ENCODE data around the gene GHRL.
"Not testable (repeated sequence)": the region's sequence is repeated elsewhere in the genome, so short reads cannot be mapped to it uniquely, and the experiment has no call there.

Gene GHRL

GRCh38 chr3:10273702-10274305 lies 18.9 kb downstream of the GHRL start:
- Histone ChIP-seq H3K4me3 (ENCODE audit: low read length) (peak overlapping the region; percentile 49), H3K27me3 (ENCODE audit: control insufficient read depth, low read length) (no peaks in the 10 kb centered on the region), H3K27ac (ENCODE audit: low read depth, low read length) (peak overlapping the region; percentile 40), H3F3A (ENCODE audit: control insufficient read depth, insufficient read depth) (peaks cover 4% of the 10 kb centered on the region; the same call in 1 of the 2 replicates), H4K20me1 (ENCODE audit: control insufficient read depth, insufficient read depth, low read depth, low read length) (peaks cover 22% of the 10 kb centered on the region), H3K4me1 (ENCODE audit: control insufficient read depth, low read length) (peaks cover 42% of the 10 kb centered on the region), H3K9me3 (ENCODE audit: control insufficient read depth, insufficient read depth, low read length) (no peaks in the 10 kb centered on the region), H3K79me2 (ENCODE audit: control insufficient read depth, low read length) (peaks cover 99% of the 10 kb centered on the region), H3K4me2 (ENCODE audit: low read length) (peak overlapping the region; percentile 59), H3K9me2 (replicated peaks; ENCODE audit: control insufficient read depth, low read length) (no peaks in the 10 kb centered on the region), H3K36me3 (ENCODE audit: control insufficient read depth, low read length) (peaks cover 93% of the 10 kb centered on the region)
- TF ChIP-seq EZH2phosphoT487 (IDR thresholded peaks at IDR 0.05; ENCODE audit: borderline replicate concordance, low read length): no peak
- no peak for TF ChIP-seq CTCF (IDR thresholded peaks at IDR 0.05; ENCODE audit: low read depth, low read length, poor library complexity, severe bottlenecking)

- no peaks in the 10 kb centered on the region for H3K9me2 ChIP-seq (replicated peaks; ENCODE audit: control insufficient read depth, low read length)
- H4K20me1 ChIP-seq (ENCODE audit: control insufficient read depth, insufficient read depth, low read depth, low read length): peaks cover 27% of the 10 kb centered on the region
- H3K27me3 ChIP-seq (ENCODE audit: control insufficient read depth, low read length): no peaks in the 10 kb centered on the region
- H3K36me3 ChIP-seq (ENCODE audit: control insufficient read depth, low read length): peaks cover 93% of the 10 kb centered on the region
- no peaks in the 10 kb centered on the region for H3K9me3 ChIP-seq (ENCODE audit: control insufficient read depth, insufficient read depth, low read length)
- peak overlapping the region; percentile 59 for H3K4me2 ChIP-seq (ENCODE audit: low read length)
- peak overlapping the region; percentile 40 for H3K27ac ChIP-seq (ENCODE audit: low read depth, low read length)
- peaks cover 100% of the 10 kb centered on the region for H3K79me2 ChIP-seq (ENCODE audit: control insufficient read depth, low read length)
- H3K4me1 ChIP-seq (ENCODE audit: control insufficient read depth, low read length): peaks cover 44% of the 10 kb centered on the region
- TF ChIP-seq EZH2phosphoT487 (IDR thresholded peaks at IDR 0.05; ENCODE audit: borderline replicate concordance, low read length): no peak
- no peak for TF ChIP-seq CTCF (IDR thresholded peaks at IDR 0.05; ENCODE audit: low read depth, low read length, poor library complexity, severe bottlenecking)
- peaks cover 4% of the 10 kb centered on the region; the same call in 1 of the 2 replicates for H3F3A ChIP-seq (ENCODE audit: control insufficient read depth, insufficient read depth)
- H3K4me3 ChIP-seq (ENCODE audit: low read length): peak overlapping the region; percentile 49
These were observed 19.8 kb downstream of the GHRL start for GRCh38 chr3:10272977-10273376.

- Histone ChIP-seq H3K4me1 (ENCODE audit: control insufficient read depth, low read length) (peaks cover 45% of the 10 kb centered on the region), H3K79me2 (ENCODE audit: control insufficient read depth, low read length) (peaks cover 100% of the 10 kb centered on the region), H3K36me3 (ENCODE audit: control insufficient read depth, low read length) (peaks cover 93% of the 10 kb centered on the region), H4K20me1 (ENCODE audit: control insufficient read depth, insufficient read depth, low read depth, low read length) (peaks cover 27% of the 10 kb centered on the region)
- H3K27me3 ChIP-seq (ENCODE audit: control insufficient read depth, low read length); H3K4me3 ChIP-seq (ENCODE audit: low read length); H3K27ac ChIP-seq (ENCODE audit: low read depth, low read length); H3K9me2 ChIP-seq (replicated peaks; ENCODE audit: control insufficient read depth, low read length); H3K4me2 ChIP-seq (ENCODE audit: low read length); H3F3A ChIP-seq (ENCODE audit: control insufficient read depth, insufficient read depth); H3K9me3 ChIP-seq (ENCODE audit: control insufficient read depth, insufficient read depth, low read length): not testable (repeated sequence)
These were observed 20.3 kb downstream of the GHRL start for GRCh38 chr3:10272476-10272875.

- peaks cover 18% of the 10 kb centered on the region for H4K20me1 ChIP-seq (ENCODE audit: control insufficient read depth, insufficient read depth, low read depth, low read length)
- no peak for TF ChIP-seq CTCF (IDR thresholded peaks at IDR 0.05; ENCODE audit: low read depth, low read length, poor library complexity, severe bottlenecking)
- TF ChIP-seq EZH2phosphoT487 (IDR thresholded peaks at IDR 0.05; ENCODE audit: borderline replicate concordance, low read length): no peak
- no peak overlapping the region for H3K4me3 ChIP-seq (ENCODE audit: low read length)
- no peaks in the 10 kb centered on the region for H3K9me3 ChIP-seq (ENCODE audit: control insufficient read depth, insufficient read depth, low read length)
- H3K36me3 ChIP-seq (ENCODE audit: control insufficient read depth, low read length): peaks cover 91% of the 10 kb centered on the region
- no peaks in the 10 kb centered on the region for H3K9me2 ChIP-seq (replicated peaks; ENCODE audit: control insufficient read depth, low read length)
- H3K27ac ChIP-seq (ENCODE audit: low read depth, low read length): no peak overlapping the region
- H3K4me2 ChIP-seq (ENCODE audit: low read length): no peak overlapping the region
- peaks cover 100% of the 10 kb centered on the region for H3K79me2 ChIP-seq (ENCODE audit: control insufficient read depth, low read length)
- H3F3A ChIP-seq (ENCODE audit: control insufficient read depth, insufficient read depth): peaks cover 4% of the 10 kb centered on the region; the same call in 1 of the 2 replicates
- H3K27me3 ChIP-seq (ENCODE audit: control insufficient read depth, low read length): no peaks in the 10 kb centered on the region
- H3K4me1 ChIP-seq (ENCODE audit: control insufficient read depth, low read length): peaks cover 44% of the 10 kb centered on the region
These were observed 23.3 kb downstream of the GHRL start for GRCh38 chr3:10269443-10269842.
